Subcutaneous preadipocyte (primary cell): ENCODE data around the gene PILRB. TPM values are rescaled to one million over a fixed set of nuclear protein-coding genes. Genes with fewer than 3 reads are reported as not detected.

Experiments used
- small RNA-seq: library from RNA; depleted of rRNA; stranded (forward); fragments of <200 nt; gene quantifications from one replicate; pipeline ENCODE3, GENCODE V24; 2012
- total RNA-seq: library from RNA; depleted of rRNA; stranded (reverse); fragments of >200 nt; gene quantifications from 2 replicates; pipeline ENCODE4 v1.2.3, GENCODE V29; 2012

The PILRB gene
- 7.7 and 11.5 TPM in 2 replicates for total RNA-seq

GRCh38 chr7:100358027-100358856 is at the start of gene PILRB:
Gene PILRB (plus strand): TSS chr7:100358117. CDS start chr7:100358303, 186 bp downstream.

DNA sequence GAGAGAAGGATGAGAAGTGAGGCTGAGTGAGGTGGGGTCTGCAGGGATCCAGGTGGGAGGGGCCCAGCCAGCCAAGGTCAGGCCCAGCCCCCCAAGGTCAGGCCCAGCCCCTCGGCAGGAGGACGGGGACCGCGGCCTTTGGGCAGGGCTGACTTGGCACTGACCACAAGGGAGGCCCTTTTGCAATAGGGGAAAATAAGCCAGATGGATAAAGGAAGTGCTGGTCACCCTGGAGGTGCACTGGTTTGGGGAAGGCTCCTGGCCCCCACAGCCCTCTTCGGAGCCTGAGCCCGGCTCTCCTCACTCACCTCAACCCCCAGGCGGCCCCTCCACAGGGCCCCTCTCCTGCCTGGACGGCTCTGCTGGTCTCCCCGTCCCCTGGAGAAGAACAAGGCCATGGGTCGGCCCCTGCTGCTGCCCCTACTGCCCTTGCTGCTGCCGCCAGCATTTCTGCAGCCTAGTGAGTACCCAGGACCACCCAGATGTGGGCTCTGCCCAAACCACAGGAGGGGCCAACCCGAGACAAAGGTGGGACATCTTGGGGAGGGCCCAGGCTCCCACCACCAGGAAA is 15.4 kb downstream of the PILRB start, which contains the start of gene PILRA:
PILRA (plus strand) TSS at position 227 of the 571 bp plus-strand sequence; CDS start at position 397, 170 bp downstream.

Small RNA genes lying within 50 kb of the gene (small RNA-seq; reads per million reads assigned to genes)
- not detected for gene RF00019

Other genes with a start within 250 kb of the PILRB start
- gene TAF6, start 238.8 kb upstream of the PILRB start, total RNA-seq = 34.2 and 44.2 TPM in 2 replicates
- gene CNPY4, start 238.5 kb upstream of the PILRB start, total RNA-seq = 10.8 and 17.3 TPM in 2 replicates
- 0.73 and 1.6 TPM in 2 replicates for gene MBLAC1, start 231.2 kb upstream of the PILRB start, total RNA-seq
- 59.4 and 82.3 TPM in 2 replicates for gene LAMTOR4, start 209.2 kb upstream of the PILRB start, total RNA-seq
- gene TRAPPC14, start 199.4 kb upstream of the PILRB start, total RNA-seq = 7.3 and 10.0 TPM in 2 replicates
- 1.8 and 3.7 TPM in 2 replicates for gene GAL3ST4, start 189.5 kb upstream of the PILRB start, total RNA-seq
- 0.73 and 2.3 TPM in 2 replicates for gene GPC2, start 180.7 kb upstream of the PILRB start, total RNA-seq
- 0.73 and 1.6 TPM in 2 replicates for gene STAG3, start 180.2 kb upstream of the PILRB start, total RNA-seq
- gene PVRIG, start 138.2 kb upstream of the PILRB start, total RNA-seq = not detected in 2 replicates
- gene SPDYE3, start 50.4 kb upstream of the PILRB start, total RNA-seq = not detected in 2 replicates
- gene PILRA, start 15.4 kb downstream of the PILRB start, total RNA-seq = under 0.01 and 0.39 TPM in 2 replicates
- gene ZCWPW1, start 70.6 kb downstream of the PILRB start, total RNA-seq = 0.59 and 1.5 TPM in 2 replicates
- 36.4 and 56.1 TPM in 2 replicates for gene MEPCE, start 71.7 kb downstream of the PILRB start, total RNA-seq
- gene PPP1R35, start 78.4 kb downstream of the PILRB start, total RNA-seq = 10.7 and 19.2 TPM in 2 replicates
- gene SPACDR, start 106.1 kb downstream of the PILRB start, total RNA-seq = 0.37 and 0.78 TPM in 2 replicates
- gene TSC22D4, start 121.1 kb downstream of the PILRB start, total RNA-seq = 27.9 and 45.0 TPM in 2 replicates
- 1.5 and 2.0 TPM in 2 replicates for gene NYAP1, start 125.8 kb downstream of the PILRB start, total RNA-seq
- gene AGFG2, start 181.1 kb downstream of the PILRB start, total RNA-seq = 8.8 and 19.4 TPM in 2 replicates
- 0.20 TPM in 1 of 2 replicates, not detected in the other for gene SAP25, start 215.8 kb downstream of the PILRB start, total RNA-seq
- 8.5 and 11.9 TPM in 2 replicates for gene LRCH4, start 228.0 kb downstream of the PILRB start, total RNA-seq
- 0.37 and 0.59 TPM in 2 replicates for gene FBXO24, start 228.2 kb downstream of the PILRB start, total RNA-seq
- 145 and 178 TPM in 2 replicates for gene PCOLCE, start 244.2 kb downstream of the PILRB start, total RNA-seq